Measurements from ENCODE around the gene ATRX.

- TF ChIP-seq POLR2A (IDR thresholded peaks at IDR 0.05) (no peak), CTCF (IDR thresholded peaks at IDR 0.05) (no peak), POLR2AphosphoS5 (IDR thresholded peaks at IDR 0.05) (no peak)
Observed at GRCh38 chrX:77597090-77597489, 188.9 kb downstream of the ATRX start.
